Fibroblast of lung (primary cell): ENCODE measurements around the gene KRTAP10-5. TPM values are rescaled to one million over a fixed set of nuclear protein-coding genes. Genes with fewer than 3 reads are reported as not detected.

Source experiments
- DNase-seq, 2 donors: peaks; one replicate each; pipeline versions ENCODE4 v3.0.0 to v3.0.0-alpha.2; 2010; ENCODE audit warnings: low read depth in 2 of 2
- H2AFZ ChIP-seq: 2 replicates; pipeline ENCODE4 v1.5.1; 2012; ENCODE audit warnings: low read length, control low read depth, inconsistent platforms
- H3K27ac ChIP-seq: 2 replicates; pipeline ENCODE4 v1.5.1; 2011; ENCODE audit warnings: low read length, control low read depth; ENCODE audit not compliant: insufficient read depth
- H3K27me3 ChIP-seq: 2 replicates; pipeline ENCODE4 v1.5.1; 2011; ENCODE audit warnings: mild to moderate bottlenecking, low read length; ENCODE audit not compliant: control insufficient read depth, insufficient read depth
- H3K36me3 ChIP-seq: 2 replicates; pipeline ENCODE4 v1.5.1; 2011; ENCODE audit warnings: low read length; ENCODE audit not compliant: control insufficient read depth, insufficient read depth
- H3K4me1 ChIP-seq: 2 replicates; pipeline ENCODE4 v1.5.1; 2011; ENCODE audit warnings: low read length; ENCODE audit not compliant: control insufficient read depth, insufficient read depth; ENCODE audit errors: extremely low read depth
- H3K4me2 ChIP-seq: 2 replicates; pipeline ENCODE4 v1.5.1; 2011; ENCODE audit warnings: low read length, control low read depth; ENCODE audit not compliant: insufficient read depth; ENCODE audit errors: extremely low read depth
- H3K4me3 ChIP-seq, 4 experiments: fragments of 200-600 bp in 1 of 4; sonication (generic) in 1 of 4; replicated peaks in 1 of 4; 2 replicates each; pipeline ENCODE4 v1.5.1; 2011 to 2016; ENCODE audit warnings: low read length in 4 of 4, low read depth in 3 of 4, mild to moderate bottlenecking in 3 of 4, control low read depth in 2 of 4, inconsistent platforms in 1 of 4, mixed read lengths in 1 of 4; ENCODE audit not compliant: insufficient read depth in 1 of 4; ENCODE audit errors: control extremely low read depth in 1 of 4
- H3K79me2 ChIP-seq: 2 replicates; pipeline ENCODE4 v1.5.1; 2012; ENCODE audit warnings: mild to moderate bottlenecking, low read length, inconsistent platforms; ENCODE audit not compliant: control insufficient read depth, insufficient read depth
- H3K9ac ChIP-seq: 2 replicates; pipeline ENCODE4 v1.5.1; 2011; ENCODE audit warnings: mild to moderate bottlenecking, low read length, control low read depth; ENCODE audit not compliant: insufficient read depth
- H3K9me3 ChIP-seq: 2 replicates; pipeline ENCODE4 v1.5.1; 2012; ENCODE audit warnings: low read depth, low read length; ENCODE audit not compliant: control insufficient read depth, insufficient read depth
- H4K20me1 ChIP-seq: 2 replicates; pipeline ENCODE4 v1.5.1; 2011; ENCODE audit warnings: low read length; ENCODE audit not compliant: control insufficient read depth, insufficient read depth; ENCODE audit errors: extremely low read depth
- CTCF ChIP-seq, 2 donors: IDR thresholded peaks in 1 of 2; conservative IDR thresholded peaks in 1 of 2; 1 replicate in 1 of 2; 2 replicates in 1 of 2; pipeline ENCODE4 v1.5.1; 2011 to 2012; ENCODE audit warnings: low read length in 2 of 2, control low read depth in 1 of 2, inconsistent platforms in 1 of 2, low read depth in 1 of 2, mild to moderate bottlenecking in 1 of 2
- EZH2 ChIP-seq: IDR thresholded peaks from 2 replicates; pipeline ENCODE4 v1.5.1; 2012; ENCODE audit warnings: low read length, control low read depth, mild to moderate bottlenecking; ENCODE audit errors: missing control alignments
- polyA plus RNA-seq, 2 donors: library from polyadenylated mRNA; depleted of rRNA in 1 of 2; stranded (reverse) in 1 of 2; unstranded in 1 of 2; fragments of >200 nt; gene quantifications; 2 replicates each; pipeline ENCODE4 v1.2.1, GENCODE V29; 2011 to 2012; ENCODE audit warnings: missing spikeins in 1 of 2
- total RNA-seq: library from RNA; depleted of rRNA; stranded (reverse); fragments of >200 nt; gene quantifications from 2 replicates; pipeline ENCODE4 v1.2.1, GENCODE V29; 2014

Gene KRTAP10-5
- total and polyA plus RNA-seq, 2 donors (not counting 1 experiment from before 2014, with no cell fraction given) = not detected

- Histone ChIP-seq H2AFZ (no peak overlapping the region), H3K4me3 (no peak overlapping the region), H3K9me3 (no peaks in the 10 kb centered on the region), H3K9ac (no peak overlapping the region), H3K4me2 (no peak overlapping the region), H3K79me2 (no peaks in the 10 kb centered on the region), H3K27me3 (no peaks in the 10 kb centered on the region), H3K4me1 (no peaks in the 10 kb centered on the region), H4K20me1 (no peaks in the 10 kb centered on the region), H3K36me3 (no peaks in the 10 kb centered on the region), H3K27ac (no peak overlapping the region)
- DNase-seq = no peak
- TF ChIP-seq EZH2 (no peak), CTCF (conservative IDR thresholded peaks at IDR 0.05 in 1 of 2, IDR thresholded peaks at IDR 0.05 in 1 of 2; ENCODE audit: low read depth in 1 of 2, low read length in 2 of 2) (no peak)
Measured at GRCh38 chr21:44579056-44579832, 1.2 kb downstream of the KRTAP10-5 start.

GRCh38 chr21:44578371-44579055, 1.9 kb downstream of the KRTAP10-5 start:
- H3K27ac ChIP-seq = no peak overlapping the region
- no peak overlapping the region for H2AFZ ChIP-seq
- H3K9ac ChIP-seq = no peak overlapping the region
- no peaks in the 10 kb centered on the region for H3K4me1 ChIP-seq
- no peak overlapping the region for H3K4me2 ChIP-seq
- H3K79me2 ChIP-seq = no peaks in the 10 kb centered on the region
- no peaks in the 10 kb centered on the region for H3K9me3 ChIP-seq
- H3K4me3 ChIP-seq = no peak overlapping the region
- H4K20me1 ChIP-seq = no peaks in the 10 kb centered on the region
- no peaks in the 10 kb centered on the region for H3K36me3 ChIP-seq
- TF ChIP-seq CTCF (conservative IDR thresholded peaks at IDR 0.05 in 1 of 2, IDR thresholded peaks at IDR 0.05 in 1 of 2; ENCODE audit: low read depth in 1 of 2, low read length in 2 of 2) = no peak
- TF ChIP-seq EZH2 = no peak
- no peak for DNase-seq
- no peaks in the 10 kb centered on the region for H3K27me3 ChIP-seq

GRCh38 chr21:44576025-44576420, 4.4 kb downstream of the KRTAP10-5 start:
- Histone ChIP-seq H3K27ac (no peak overlapping the region), H3K27me3 (no peaks in the 10 kb centered on the region), H4K20me1 (no peaks in the 10 kb centered on the region), H2AFZ (no peak overlapping the region), H3K79me2 (no peaks in the 10 kb centered on the region), H3K9ac (no peak overlapping the region), H3K36me3 (no peaks in the 10 kb centered on the region), H3K4me2 (no peak overlapping the region), H3K9me3 (no peaks in the 10 kb centered on the region), H3K4me1 (no peaks in the 10 kb centered on the region), H3K4me3 (no peak overlapping the region)
- TF ChIP-seq CTCF (conservative IDR thresholded peaks at IDR 0.05 in 1 of 2, IDR thresholded peaks at IDR 0.05 in 1 of 2; ENCODE audit: low read depth in 1 of 2, low read length in 2 of 2) (no peak), EZH2 (no peak)
- no peak for DNase-seq
